Fibroblast of lung (primary cell): ENCODE measurements around the gene CDH24. TPM values are rescaled to one million over a fixed set of nuclear protein-coding genes. Genes with fewer than 3 reads are reported as not detected.
A peak's percentile ranks its signal among the peaks of the same experiment; 100 is the strongest.

Experiments used
- DNase-seq, 2 donors: peaks; one replicate each; pipeline versions ENCODE4 v3.0.0 to v3.0.0-alpha.2; 2010; ENCODE audit warnings: low read depth in 2 of 2
- H2AFZ ChIP-seq: 2 replicates; pipeline ENCODE4 v1.5.1; 2012; ENCODE audit warnings: low read length, control low read depth, inconsistent platforms
- H3K27ac ChIP-seq: 2 replicates; pipeline ENCODE4 v1.5.1; 2011; ENCODE audit warnings: low read length, control low read depth; ENCODE audit not compliant: insufficient read depth
- H3K27me3 ChIP-seq: 2 replicates; pipeline ENCODE4 v1.5.1; 2011; ENCODE audit warnings: mild to moderate bottlenecking, low read length; ENCODE audit not compliant: control insufficient read depth, insufficient read depth
- H3K36me3 ChIP-seq: 2 replicates; pipeline ENCODE4 v1.5.1; 2011; ENCODE audit warnings: low read length; ENCODE audit not compliant: control insufficient read depth, insufficient read depth
- H3K4me1 ChIP-seq: 2 replicates; pipeline ENCODE4 v1.5.1; 2011; ENCODE audit warnings: low read length; ENCODE audit not compliant: control insufficient read depth, insufficient read depth; ENCODE audit errors: extremely low read depth
- H3K4me2 ChIP-seq: 2 replicates; pipeline ENCODE4 v1.5.1; 2011; ENCODE audit warnings: low read length, control low read depth; ENCODE audit not compliant: insufficient read depth; ENCODE audit errors: extremely low read depth
- H3K4me3 ChIP-seq, 4 experiments: fragments of 200-600 bp in 1 of 4; sonication (generic) in 1 of 4; replicated peaks in 1 of 4; 2 replicates each; pipeline ENCODE4 v1.5.1; 2011 to 2016; ENCODE audit warnings: low read length in 4 of 4, low read depth in 3 of 4, mild to moderate bottlenecking in 3 of 4, control low read depth in 2 of 4, inconsistent platforms in 1 of 4, mixed read lengths in 1 of 4; ENCODE audit not compliant: insufficient read depth in 1 of 4; ENCODE audit errors: control extremely low read depth in 1 of 4
- H3K79me2 ChIP-seq: 2 replicates; pipeline ENCODE4 v1.5.1; 2012; ENCODE audit warnings: mild to moderate bottlenecking, low read length, inconsistent platforms; ENCODE audit not compliant: control insufficient read depth, insufficient read depth
- H3K9ac ChIP-seq: 2 replicates; pipeline ENCODE4 v1.5.1; 2011; ENCODE audit warnings: mild to moderate bottlenecking, low read length, control low read depth; ENCODE audit not compliant: insufficient read depth
- H3K9me3 ChIP-seq: 2 replicates; pipeline ENCODE4 v1.5.1; 2012; ENCODE audit warnings: low read depth, low read length; ENCODE audit not compliant: control insufficient read depth, insufficient read depth
- H4K20me1 ChIP-seq: 2 replicates; pipeline ENCODE4 v1.5.1; 2011; ENCODE audit warnings: low read length; ENCODE audit not compliant: control insufficient read depth, insufficient read depth; ENCODE audit errors: extremely low read depth
- CTCF ChIP-seq, 2 donors: IDR thresholded peaks in 1 of 2; conservative IDR thresholded peaks in 1 of 2; 1 replicate in 1 of 2; 2 replicates in 1 of 2; pipeline ENCODE4 v1.5.1; 2011 to 2012; ENCODE audit warnings: low read length in 2 of 2, control low read depth in 1 of 2, inconsistent platforms in 1 of 2, low read depth in 1 of 2, mild to moderate bottlenecking in 1 of 2
- EZH2 ChIP-seq: IDR thresholded peaks from 2 replicates; pipeline ENCODE4 v1.5.1; 2012; ENCODE audit warnings: low read length, control low read depth, mild to moderate bottlenecking; ENCODE audit errors: missing control alignments
- polyA plus RNA-seq, 2 donors: library from polyadenylated mRNA; depleted of rRNA in 1 of 2; stranded (reverse) in 1 of 2; unstranded in 1 of 2; fragments of >200 nt; gene quantifications; 2 replicates each; pipeline ENCODE4 v1.2.1, GENCODE V29; 2011 to 2012; ENCODE audit warnings: missing spikeins in 1 of 2
- total RNA-seq: library from RNA; depleted of rRNA; stranded (reverse); fragments of >200 nt; gene quantifications from 2 replicates; pipeline ENCODE4 v1.2.1, GENCODE V29; 2014

Gene CDH24
- total and polyA plus RNA-seq, 2 donors (not counting 1 experiment from before 2014, with no cell fraction given) = 5.0 to 5.6 TPM

- Histone ChIP-seq H3K4me2 (peak overlapping the region; percentile 92), H3K4me3 (peak overlapping the region; percentile 79 to 93 (median 87)), H3K9ac (peak overlapping the region; percentile 99), H3K27me3 (no peaks in the 10 kb centered on the region), H3K36me3 (peaks cover 15% of the 10 kb centered on the region), H2AFZ (no peak overlapping the region), H4K20me1 (no peaks in the 10 kb centered on the region), H3K9me3 (no peaks in the 10 kb centered on the region), H3K27ac (peak overlapping the region; percentile 98), H3K4me1 (no peaks in the 10 kb centered on the region), H3K79me2 (peaks cover 73% of the 10 kb centered on the region)
- TF ChIP-seq EZH2 = no peak
- TF ChIP-seq CTCF (conservative IDR thresholded peaks at IDR 0.05 in 1 of 2, IDR thresholded peaks at IDR 0.05 in 1 of 2; ENCODE audit: low read depth in 1 of 2, low read length in 2 of 2) = no peak
- no peak for DNase-seq
These were observed 36.2 kb upstream of the CDH24 start for GRCh38 chr14:23093526-23093925.

GRCh38 chr14:23093104-23093503 lies 35.8 kb upstream of the CDH24 start:
- H3K9me3 ChIP-seq = no peaks in the 10 kb centered on the region
- peaks cover 17% of the 10 kb centered on the region for H3K36me3 ChIP-seq
- TF ChIP-seq CTCF (conservative IDR thresholded peaks at IDR 0.05 in 1 of 2, IDR thresholded peaks at IDR 0.05 in 1 of 2; ENCODE audit: low read depth in 1 of 2, low read length in 2 of 2) = no peak
- no peak for TF ChIP-seq EZH2
- H3K4me1 ChIP-seq = no peaks in the 10 kb centered on the region
- no peak for DNase-seq
- peaks cover 70% of the 10 kb centered on the region for H3K79me2 ChIP-seq
- H3K4me3 ChIP-seq = peak overlapping the region in 2 of 4 experiments; percentile 86 to 93
- no peak overlapping the region for H3K27ac ChIP-seq
- peak overlapping the region; percentile 92 for H3K4me2 ChIP-seq
- no peak overlapping the region for H3K9ac ChIP-seq
- no peak overlapping the region for H2AFZ ChIP-seq
- H3K27me3 ChIP-seq = no peaks in the 10 kb centered on the region
- H4K20me1 ChIP-seq = no peaks in the 10 kb centered on the region

- Histone ChIP-seq H3K4me3 (no peak overlapping the region), H3K27me3 (no peaks in the 10 kb centered on the region), H3K4me2 (no peak overlapping the region), H3K9ac (no peak overlapping the region), H2AFZ (no peak overlapping the region), H3K4me1 (no peaks in the 10 kb centered on the region), H3K79me2 (peaks cover 58% of the 10 kb centered on the region), H3K9me3 (no peaks in the 10 kb centered on the region), H3K27ac (no peak overlapping the region), H4K20me1 (peaks cover 1% of the 10 kb centered on the region), H3K36me3 (peaks cover 17% of the 10 kb centered on the region)
- DNase-seq = no peak
- no peak for TF ChIP-seq CTCF (conservative IDR thresholded peaks at IDR 0.05 in 1 of 2, IDR thresholded peaks at IDR 0.05 in 1 of 2; ENCODE audit: low read depth in 1 of 2, low read length in 2 of 2)
- no peak for TF ChIP-seq EZH2
These were observed 34.2 kb upstream of the CDH24 start for GRCh38 chr14:23091294-23092225.
